Gastrocnemius medialis (tissue), 4 donors: ENCODE data around the gene NOS1AP. TPM values are rescaled to one million over a fixed set of nuclear protein-coding genes. Genes with fewer than 3 reads are reported as not detected.

Experiments
- ATAC-seq, 2 donors: fragments of 150-250 bp; one replicate each; pipeline ENCODE4 v1.9.1; 2016
- DNase-seq, 2 donors: peaks; one replicate each; pipeline ENCODE4 v3.0.0-alpha.2; 2019
- H3K27ac ChIP-seq, 4 donors: fragments of 200-600 bp; sonication (generic); 1 replicate in 1 of 4; 2 replicates in 3 of 4; pipeline ENCODE4 v1.5.1; 2016 to 2018; ENCODE audit warnings: mild to moderate bottlenecking in 2 of 4, moderate library complexity in 1 of 4
- H3K27me3 ChIP-seq, 3 donors: fragments of 200-600 bp; sonication (generic) in 2 of 3; 1 replicate in 1 of 3; 2 replicates in 2 of 3; pipeline versions ENCODE4 v1.5.1 to v1.6.0; 2016 to 2019; ENCODE audit warnings: mild to moderate bottlenecking in 1 of 3, moderate library complexity in 1 of 3
- H3K36me3 ChIP-seq, 2 donors: fragments of 200-600 bp; sonication (generic) in 1 of 2; one replicate each; pipeline ENCODE4 v1.5.1; 2017 to 2018
- H3K4me1 ChIP-seq, 2 donors: fragments of 200-600 bp; sonication (generic) in 1 of 2; one replicate each; pipeline ENCODE4 v1.5.1; 2016 to 2017; ENCODE audit warnings: mild to moderate bottlenecking in 2 of 2
- H3K4me3 ChIP-seq, 4 donors: fragments of 200-600 bp; sonication (generic) in 3 of 4; 1 replicate in 1 of 4; 2 replicates in 3 of 4; pipeline ENCODE4 v1.5.1; 2016 to 2019; ENCODE audit warnings: mild to moderate bottlenecking in 2 of 4
- H3K9me3 ChIP-seq, 3 donors: fragments of 200-600 bp; sonication (generic) in 2 of 3; 1 replicate in 1 of 3; 2 replicates in 2 of 3; pipeline ENCODE4 v1.5.1; 2016 to 2019
- CTCF ChIP-seq, 5 experiments: fragments of 450-650 bp in 3 of 5; fragments of 200-600 bp in 2 of 5; sonication (generic) in 2 of 5; IDR thresholded peaks in 4 of 5; conservative IDR thresholded peaks in 1 of 5; 1 replicate in 4 of 5; 2 replicates in 1 of 5; pipeline ENCODE4 v1.5.1; 2016 to 2019; ENCODE audit warnings: antibody characterized with exemption in 5 of 5, mild to moderate bottlenecking in 3 of 5, moderate library complexity in 3 of 5
- POLR2A ChIP-seq, 2 donors: fragments of 450-650 bp; IDR thresholded peaks; one replicate each; pipeline ENCODE4 v1.6.1; 2017; ENCODE audit warnings: antibody characterized with exemption in 2 of 2, mild to moderate bottlenecking in 2 of 2, moderate library complexity in 2 of 2
- in situ Hi-C, 4 donors: fragments of 200-750 bp; cut with MboI; loops; one replicate each; pipeline versions ENCODE4 v1.15.0 to v1.8.0; 2017; ENCODE audit warnings: low sequenced_read_pairs in 4 of 4
- intact Hi-C: fragments of 100-400 bp; cut with DNase I; formaldehyde crosslinking; loops from one replicate; pipeline ENCODE4 v1.15.1; 2023; ENCODE audit warnings: low total_unique reads
- total RNA-seq, 4 donors: library from RNA; depleted of rRNA; stranded (reverse); fragments of >200 nt; gene quantifications; one replicate each; pipeline versions ENCODE4 v1.1.0 to v1.2.3, GENCODE V29; 2016

Gene NOS1AP
- total RNA-seq, 4 donors from 2014 or later = 0.20 to 0.40 (median 0.25) TPM

- TF ChIP-seq CTCF (IDR thresholded peaks at IDR 0.05 in 4 of 5, conservative IDR thresholded peaks at IDR 0.05 in 1 of 5) (no peak), POLR2A (IDR thresholded peaks at IDR 0.05) (no peak)
- Histone ChIP-seq H3K36me3 (no peaks in the 10 kb centered on the region), H3K27me3 (no peaks in the 10 kb centered on the region), H3K4me3 (no peak overlapping the region), H3K27ac (no peak overlapping the region), H3K9me3 (no peaks in the 10 kb centered on the region), H3K4me1 (no peaks in the 10 kb centered on the region)
- DNase-seq (no peak), ATAC-seq (no peak)
- in situ Hi-C loops (no loop called here), intact Hi-C loops (no loop called here)
Observed at GRCh38 chr1:162367772-162368171, 298.3 kb downstream of the NOS1AP start.

GRCh38 chr1:162368451-162368850 lies 299.0 kb downstream of the NOS1AP start:
- DNase-seq = no peak
- TF ChIP-seq POLR2A (IDR thresholded peaks at IDR 0.05) = no peak
- TF ChIP-seq CTCF (IDR thresholded peaks at IDR 0.05 in 4 of 5, conservative IDR thresholded peaks at IDR 0.05 in 1 of 5) = no peak
- intact Hi-C loops = no loop called here
- in situ Hi-C loops = no loop called here
- Histone ChIP-seq H3K4me1 (no peaks in the 10 kb centered on the region), H3K27ac (no peak overlapping the region), H3K9me3 (no peaks in the 10 kb centered on the region), H3K27me3 (no peaks in the 10 kb centered on the region), H3K4me3 (no peak overlapping the region), H3K36me3 (no peaks in the 10 kb centered on the region)
- no peak for ATAC-seq

- intact Hi-C loops (no loop called here), in situ Hi-C loops (no loop called here)
- no peaks in the 10 kb centered on the region for H3K9me3 ChIP-seq
- H3K27me3 ChIP-seq = no peaks in the 10 kb centered on the region
- no peaks in the 10 kb centered on the region for H3K4me1 ChIP-seq
- no peak overlapping the region for H3K27ac ChIP-seq
- DNase-seq = no peak
- no peak overlapping the region for H3K4me3 ChIP-seq
- TF ChIP-seq POLR2A (IDR thresholded peaks at IDR 0.05) (no peak), CTCF (IDR thresholded peaks at IDR 0.05 in 4 of 5, conservative IDR thresholded peaks at IDR 0.05 in 1 of 5) (no peak)
- ATAC-seq = no peak
- no peaks in the 10 kb centered on the region for H3K36me3 ChIP-seq
Observed at GRCh38 chr1:162369571-162369970, 300.1 kb downstream of the NOS1AP start.

DNA sequence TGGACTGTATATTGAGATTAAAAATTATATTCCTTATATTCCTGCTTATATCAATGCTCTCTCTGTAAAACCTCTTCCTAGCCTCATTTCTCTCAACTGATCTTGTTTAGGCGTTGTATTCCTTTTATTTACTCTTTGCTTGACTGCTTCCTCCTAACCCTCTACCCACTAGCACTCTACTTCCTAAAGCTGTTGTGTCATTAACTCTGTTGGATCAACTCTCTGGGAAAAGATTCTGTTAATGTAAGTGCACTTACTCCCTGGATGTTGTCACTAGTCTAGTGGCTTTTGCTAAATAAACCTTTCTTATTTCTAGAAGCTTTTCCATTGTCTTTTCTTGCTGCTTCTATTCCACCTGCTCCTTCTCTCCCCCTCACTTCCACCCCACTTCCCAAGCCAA lies 300.7 kb downstream of the NOS1AP start:
- in situ Hi-C loops (no loop called here), intact Hi-C loops (no loop called here)
- ATAC-seq = no peak
- no peak for DNase-seq
- H3K36me3 ChIP-seq = no peaks in the 10 kb centered on the region
- TF ChIP-seq POLR2A (IDR thresholded peaks at IDR 0.05) = no peak
- TF ChIP-seq CTCF (IDR thresholded peaks at IDR 0.05 in 4 of 5, conservative IDR thresholded peaks at IDR 0.05 in 1 of 5) = no peak
- no peaks in the 10 kb centered on the region for H3K27me3 ChIP-seq
- no peak overlapping the region for H3K4me3 ChIP-seq
- H3K4me1 ChIP-seq = no peaks in the 10 kb centered on the region
- H3K27ac ChIP-seq = no peak overlapping the region
- no peaks in the 10 kb centered on the region for H3K9me3 ChIP-seq

DNA sequence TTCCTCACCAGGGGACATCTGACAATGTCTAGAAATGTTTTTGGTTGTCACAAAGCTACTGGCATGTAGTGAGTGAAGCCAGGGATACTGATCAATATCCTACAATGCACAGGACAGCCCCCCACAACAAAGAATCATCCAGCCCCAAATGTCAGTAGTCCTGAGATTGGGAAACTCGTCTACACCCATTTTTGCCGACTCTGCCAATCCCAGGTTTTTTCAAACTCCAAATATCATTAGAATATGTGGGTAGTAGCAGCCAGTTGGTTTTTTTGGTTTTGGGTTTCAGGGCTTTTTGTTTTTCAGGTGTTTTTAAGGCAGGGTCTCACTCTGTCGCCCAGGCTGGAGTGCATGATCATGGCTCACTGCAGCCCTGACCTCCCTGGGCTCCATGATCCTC lies 301.2 kb downstream of the NOS1AP start:
- H3K4me1 ChIP-seq = no peaks in the 10 kb centered on the region
- intact Hi-C loops = no loop called here
- in situ Hi-C loops = no loop called here
- ATAC-seq (no peak), DNase-seq (no peak)
- no peak overlapping the region for H3K4me3 ChIP-seq
- H3K27me3 ChIP-seq = no peaks in the 10 kb centered on the region
- no peaks in the 10 kb centered on the region for H3K36me3 ChIP-seq
- H3K27ac ChIP-seq = no peak overlapping the region
- no peaks in the 10 kb centered on the region for H3K9me3 ChIP-seq
- TF ChIP-seq CTCF (IDR thresholded peaks at IDR 0.05 in 4 of 5, conservative IDR thresholded peaks at IDR 0.05 in 1 of 5) (no peak), POLR2A (IDR thresholded peaks at IDR 0.05) (no peak)
